ENCODE data around the gene ITGAD. TPM values are rescaled to one million over a fixed set of nuclear protein-coding genes. Genes with fewer than 3 reads are reported as not detected.
A peak's percentile ranks its signal among the peaks of the same experiment; 100 is the strongest.

ITGAD gene
- total RNA-seq, 4 donors from 2014 or later = 0.19 TPM; not detected in 3

GRCh38 chr16:31375231-31375630 is 17.9 kb upstream of the ITGAD start:
- no peaks in the 10 kb centered on the region for H3K36me3 ChIP-seq
- no peak overlapping the region for H3K4me3 ChIP-seq
- H3K9me3 ChIP-seq = peaks cover 0 to 5% (median 0%) of the 10 kb centered on the region in 3 donors
- TF ChIP-seq POLR2A (IDR thresholded peaks at IDR 0.05) (no peak), CTCF (IDR thresholded peaks at IDR 0.05) (no peak)
- H3K4me1 ChIP-seq = no peaks in the 10 kb centered on the region
- H3K27me3 ChIP-seq = peaks cover 0 to 70% (median 0%) of the 10 kb centered on the region in 4 donors
- no peak for DNase-seq
- 90 to 100% methylated on average over 1 to 3 of the region's 5 CpGs for WGBS, 2 donors
- intact Hi-C loops (cut with DNase I) = no loop called here
- no peak overlapping the region for H3K27ac ChIP-seq

- intact Hi-C loops (cut with DNase I) = no loop called here
- Histone ChIP-seq H3K9me3 (peaks cover 0 to 5% (median 0%) of the 10 kb centered on the region in 3 donors), H3K4me1 (no peaks in the 10 kb centered on the region), H3K36me3 (no peaks in the 10 kb centered on the region), H3K27ac (no peak overlapping the region), H3K4me3 (no peak overlapping the region), H3K27me3 (peaks cover 0 to 57% (median 0%) of the 10 kb centered on the region in 4 donors)
- WGBS, 2 donors = 73 to 86% methylated on average over 5 to 8 of the region's 8 CpGs
- TF ChIP-seq POLR2A (IDR thresholded peaks at IDR 0.05) (no peak), CTCF (IDR thresholded peaks at IDR 0.05) (no peak)
- no peak for DNase-seq
These were observed 16.4 kb upstream of the ITGAD start for GRCh38 chr16:31376705-31377104.

- no peak for TF ChIP-seq CTCF (IDR thresholded peaks at IDR 0.05)
- no peak for TF ChIP-seq POLR2A (IDR thresholded peaks at IDR 0.05)
These were observed 15.8 kb upstream of the ITGAD start for GRCh38 chr16:31377210-31377903.

GRCh38 chr16:31380201-31380600 is 12.9 kb upstream of the ITGAD start:
- Histone ChIP-seq H3K27ac (no peak overlapping the region), H3K9me3 (peaks cover 0 to under 1% (median 0%) of the 10 kb centered on the region in 3 donors), H3K4me3 (no peak overlapping the region), H3K4me1 (peaks cover 0 to 2% (median 0%) of the 10 kb centered on the region in 3 donors), H3K27me3 (peaks cover 0 to 47% (median 0%) of the 10 kb centered on the region in 4 donors), H3K36me3 (no peaks in the 10 kb centered on the region)
- 37 to 54% methylated on average over 4 to 7 of the region's 12 CpGs for WGBS, 2 donors
- no peak for DNase-seq
- no peak for TF ChIP-seq CTCF (IDR thresholded peaks at IDR 0.05)
- no peak for TF ChIP-seq POLR2A (IDR thresholded peaks at IDR 0.05)
- intact Hi-C loops (cut with DNase I) = no loop called here

More at GRCh38 chr16:31377210-31377903, 15.8 kb upstream of the ITGAD start:
- H3K4me3 ChIP-seq = no peak overlapping the region
- no peaks in the 10 kb centered on the region for H3K36me3 ChIP-seq
- intact Hi-C loops (cut with DNase I) = no loop called here
- H3K9me3 ChIP-seq = peaks cover 0 to 5% (median 0%) of the 10 kb centered on the region in 3 donors
- peaks cover 0 to 52% (median 0%) of the 10 kb centered on the region in 4 donors for H3K27me3 ChIP-seq
- H3K4me1 ChIP-seq = no peaks in the 10 kb centered on the region
- 48 to 66% methylated on average over 3 to 5 of the region's 7 CpGs for WGBS, 2 donors
- no peak overlapping the region for H3K27ac ChIP-seq
- DNase-seq = no peak

- no peak overlapping the region for H3K27ac ChIP-seq
- H3K9me3 ChIP-seq = no peaks in the 10 kb centered on the region
- H3K36me3 ChIP-seq = no peaks in the 10 kb centered on the region
- no peak for DNase-seq
- TF ChIP-seq POLR2A (IDR thresholded peaks at IDR 0.05) = no peak
- TF ChIP-seq CTCF (IDR thresholded peaks at IDR 0.05) = peak; percentile 32 to 75 (median 58)
- peaks cover 0 to 38% (median 0%) of the 10 kb centered on the region in 4 donors for H3K27me3 ChIP-seq
- no peak overlapping the region for H3K4me3 ChIP-seq
- H3K4me1 ChIP-seq = peaks cover 0 to 20% (median 3%) of the 10 kb centered on the region in 3 donors
- WGBS, 2 donors = 16 to 33% methylated on average over 10 of the region's 14 CpGs
- intact Hi-C loops (cut with DNase I) = no loop called here
These were observed 10.5 kb upstream of the ITGAD start for GRCh38 chr16:31382485-31383161.

Measured in esophagus squamous epithelium (tissue), 5 donors.